Measurements from ENCODE around the gene NANS. TPM values are rescaled to one million over a fixed set of nuclear protein-coding genes. Genes with fewer than 3 reads are reported as not detected.
"Not testable (repeated sequence)": the region's sequence is repeated elsewhere in the genome, so short reads cannot be mapped to it uniquely, and the experiment has no call there.

NANS gene
- polyA plus RNA-seq, 3 donors: 39.6 to 41.2 (median 41.1) TPM

DNA sequence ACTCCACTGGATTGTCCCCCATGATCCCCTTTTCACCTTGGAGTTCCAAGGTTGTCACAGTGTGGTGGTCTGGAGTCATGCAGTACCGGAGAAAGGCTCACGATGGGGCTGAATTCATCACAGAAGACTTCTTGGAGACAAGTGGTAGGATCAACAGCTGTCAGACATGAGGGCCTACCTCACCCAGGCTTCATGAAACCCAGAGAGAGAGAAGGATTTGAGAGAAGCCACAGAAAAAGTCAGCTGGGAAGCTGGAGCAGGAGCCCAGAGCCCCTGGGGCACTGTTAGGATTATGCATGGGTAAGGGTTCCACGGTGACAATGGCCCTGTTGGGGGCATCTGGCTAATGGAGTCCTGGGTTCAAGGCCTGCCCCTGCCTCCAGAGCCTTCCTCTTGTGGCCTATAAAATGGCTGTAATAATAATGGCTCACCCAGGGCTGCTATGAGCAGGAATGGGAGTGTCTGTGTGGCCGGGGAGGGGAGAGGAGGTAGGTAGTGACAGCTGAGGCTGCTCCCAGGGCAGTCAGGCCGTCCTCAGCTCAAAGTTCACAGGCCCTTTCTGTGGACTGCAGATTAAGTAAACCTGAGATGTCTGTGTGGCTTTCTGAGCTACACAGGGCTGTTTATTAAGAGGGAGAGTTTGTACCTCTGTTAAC lies 61.6 kb downstream of the NANS start:
- no peak for DNase-seq (ENCODE audit: extremely low read depth in 1 of 11, low read depth in 9 of 11, low spot score in 4 of 11)

DNA sequence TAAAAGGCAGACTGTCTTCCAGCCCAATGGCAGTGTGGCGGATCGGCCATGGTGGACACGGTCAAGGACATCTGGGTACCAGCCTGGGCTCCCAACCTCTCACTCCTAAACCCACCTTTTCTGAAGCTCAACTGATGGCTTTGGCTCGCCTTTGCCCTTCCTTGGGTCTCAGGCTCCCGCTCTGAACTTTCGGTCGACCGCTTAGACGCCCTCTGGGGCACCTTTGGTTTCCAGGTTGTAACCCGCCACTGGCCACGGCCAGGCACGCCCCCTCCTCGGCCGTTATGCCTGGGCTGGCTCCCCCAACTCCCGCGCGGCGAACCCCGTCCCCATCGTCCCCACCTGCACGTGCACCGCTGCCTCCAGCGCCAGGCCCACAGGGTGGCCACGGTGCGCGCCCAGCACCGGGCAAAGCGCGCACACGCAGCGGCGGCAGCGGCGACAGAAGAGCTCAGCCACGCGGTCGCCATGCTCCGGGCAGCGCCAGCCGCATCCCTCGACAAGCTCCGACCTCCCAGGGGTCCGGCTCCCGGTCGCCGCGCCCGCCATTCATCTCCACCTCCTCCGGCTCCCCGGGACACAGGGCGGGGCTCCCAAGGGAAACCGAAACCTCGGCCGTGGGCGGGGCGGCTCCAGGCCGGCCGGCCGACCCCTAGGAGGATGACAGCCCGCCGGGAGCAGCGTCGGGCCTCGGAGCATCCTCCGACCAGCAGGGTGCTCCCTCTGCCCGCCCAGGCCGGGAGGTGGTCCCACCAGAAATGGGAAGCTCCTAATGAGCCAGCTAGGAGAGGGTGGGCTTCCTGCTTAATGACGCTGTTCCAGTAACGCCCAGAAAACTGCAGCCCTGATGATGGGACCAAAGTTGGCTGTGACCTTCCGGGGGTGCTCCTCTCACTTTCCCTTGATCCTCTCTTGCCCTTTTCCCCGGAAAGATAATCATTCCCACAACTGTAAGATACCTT lies 62.4 kb downstream of the NANS start, which contains the start of gene TRIM14:
Gene TRIM14 (minus strand): TSS at position 583 of the 962 bp plus-strand sequence. CDS start 34 bp downstream, at position 549.
- peak in 10 of 11 donors; percentile 9 to 49 (median 38) for DNase-seq (ENCODE audit: extremely low read depth in 1 of 11, low read depth in 9 of 11, low spot score in 4 of 11)

DNA sequence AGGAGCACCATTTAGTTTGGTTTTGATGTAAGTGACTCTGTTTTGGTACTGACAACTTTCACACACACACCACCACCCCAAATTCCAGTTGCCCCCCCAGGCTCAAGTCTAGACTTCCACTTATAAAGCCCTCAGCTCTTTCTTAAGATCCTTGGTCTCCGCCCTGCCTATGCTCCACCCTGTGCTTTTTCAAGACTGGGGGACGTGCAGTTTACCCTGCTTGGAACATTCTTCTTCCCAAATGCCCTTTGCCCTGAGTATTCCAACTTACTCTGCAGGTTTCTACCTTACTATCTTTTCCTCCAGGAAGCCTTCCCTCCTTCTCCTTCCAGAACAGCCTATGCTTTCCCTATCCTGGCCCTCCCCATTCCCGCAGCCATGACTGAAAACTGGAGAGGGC lies 63.9 kb downstream of the NANS start:
- no peak for DNase-seq (ENCODE audit: extremely low read depth in 1 of 11, low read depth in 9 of 11, low spot score in 4 of 11)

DNA sequence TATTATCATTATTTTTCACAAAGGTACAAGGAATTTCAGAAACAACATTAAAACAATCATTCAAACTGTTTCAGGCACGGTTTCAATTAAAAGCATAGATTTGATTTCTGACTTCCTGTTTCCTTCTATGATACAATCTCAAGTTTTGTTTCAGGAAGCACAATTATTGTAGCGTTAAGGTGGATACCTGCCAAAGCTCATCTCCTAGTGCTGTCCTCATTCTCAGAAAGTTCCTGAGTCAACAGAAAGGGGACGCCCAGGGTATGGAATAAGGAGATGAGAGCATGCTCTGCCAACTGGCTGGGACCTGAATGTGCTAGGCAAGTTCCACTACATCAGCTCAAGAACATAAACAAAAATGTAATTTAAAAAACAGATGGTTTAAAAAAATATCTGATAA lies 64.5 kb downstream of the NANS start:
- DNase-seq (ENCODE audit: extremely low read depth in 1 of 11, low read depth in 9 of 11, low spot score in 4 of 11): no peak

DNA sequence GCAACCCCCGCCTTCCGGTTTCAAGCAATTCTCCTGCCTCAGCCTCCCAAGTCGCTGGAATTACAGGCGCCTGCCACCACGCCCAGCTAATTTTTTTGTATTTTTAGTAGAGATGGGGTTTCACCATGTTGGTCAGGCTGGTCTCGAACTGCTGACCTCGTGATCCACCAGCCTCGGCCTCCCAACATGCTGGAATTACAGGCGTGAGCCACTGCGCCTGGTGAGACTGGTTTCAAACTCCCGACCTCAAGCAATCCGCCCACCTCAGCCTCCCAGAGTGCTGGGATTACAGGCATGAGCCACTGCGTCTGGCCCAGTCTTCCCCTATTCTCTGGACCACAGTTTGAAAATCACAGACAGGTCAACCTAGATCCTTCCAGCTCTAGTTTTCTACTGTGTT lies 67.6 kb downstream of the NANS start:
- not testable (repeated sequence) for DNase-seq (ENCODE audit: extremely low read depth in 1 of 11, low read depth in 9 of 11, low spot score in 4 of 11)

DNA sequence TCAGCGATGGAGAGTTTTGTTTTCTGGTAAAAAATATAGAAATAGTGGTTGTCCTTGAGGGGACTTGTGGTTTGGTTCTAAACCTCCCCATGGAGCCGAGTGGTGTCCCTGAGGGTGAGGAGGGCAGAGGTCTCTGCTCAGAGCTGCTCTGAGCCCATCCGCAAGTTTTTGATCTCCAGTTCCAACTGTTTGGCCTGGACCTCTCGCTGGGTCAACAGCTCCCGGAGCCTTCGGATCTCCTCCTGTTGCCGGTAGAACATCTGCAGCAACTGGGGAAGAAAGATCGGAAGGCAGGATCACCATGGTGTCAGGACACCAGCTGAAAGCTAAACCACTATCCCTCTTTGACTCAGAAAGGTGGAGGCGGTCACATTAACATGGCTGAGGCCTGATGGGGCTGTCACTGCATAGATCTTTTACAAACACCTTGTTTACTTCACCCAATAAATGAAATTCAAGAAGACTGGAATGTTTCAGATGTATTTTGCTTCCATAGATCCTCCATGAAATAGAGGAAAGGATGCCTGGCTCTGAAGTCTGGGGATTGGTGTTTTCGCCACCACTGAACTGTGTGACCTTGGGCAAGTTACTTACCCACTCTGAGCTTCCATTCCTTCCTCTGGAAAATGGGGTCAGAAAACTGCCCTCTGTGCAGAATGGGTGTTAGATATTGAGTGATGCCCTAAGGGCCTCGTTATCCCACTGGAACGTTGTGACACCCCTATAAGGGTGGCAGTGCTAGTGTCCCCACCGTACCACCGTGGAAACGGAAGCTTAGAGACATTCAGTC lies 68.3 kb downstream of the NANS start:
- DNase-seq (ENCODE audit: extremely low read depth in 1 of 11, low read depth in 9 of 11, low spot score in 4 of 11): no peak

DNA sequence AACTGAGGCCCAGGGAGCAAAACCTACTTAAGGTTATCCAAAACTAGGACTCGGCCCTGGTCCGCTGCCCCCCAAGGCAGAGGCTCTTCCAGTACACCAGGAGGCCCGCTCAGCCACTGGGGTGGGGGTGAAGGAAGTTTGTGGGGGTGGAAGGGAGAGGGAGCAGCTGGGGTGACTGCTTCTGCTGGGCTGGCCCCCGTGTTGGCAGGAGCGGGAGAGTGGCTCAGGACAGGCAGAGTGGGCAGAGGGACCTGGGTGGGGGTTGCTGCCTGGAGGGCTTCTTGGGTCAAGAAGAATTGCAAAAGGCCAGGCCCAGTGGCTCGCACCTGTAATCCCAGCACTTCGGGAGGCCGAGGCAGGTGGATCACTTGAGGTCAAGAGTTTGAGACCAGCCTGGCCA lies 70.7 kb downstream of the NANS start:
- no peak for DNase-seq (ENCODE audit: extremely low read depth in 1 of 11, low read depth in 9 of 11, low spot score in 4 of 11)

DNA sequence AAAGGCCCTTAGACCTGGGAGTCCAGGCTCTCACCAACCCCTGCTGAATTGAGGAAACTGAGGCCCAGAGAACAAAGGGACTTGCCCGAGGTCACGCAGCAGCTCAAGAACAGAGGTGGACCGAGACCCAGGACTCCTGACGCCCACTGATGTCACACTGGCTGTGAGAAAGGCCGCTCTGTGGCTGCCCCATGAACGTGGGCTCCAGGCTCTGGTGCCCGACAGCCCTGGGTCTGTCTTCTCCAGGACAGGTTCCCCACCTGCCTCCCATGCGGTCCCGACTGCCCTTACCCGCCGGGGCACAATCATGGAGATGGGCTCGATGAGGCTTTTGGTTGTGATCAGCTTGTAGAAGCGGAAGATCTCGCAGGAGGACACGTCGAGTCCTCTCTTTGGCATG lies 71.8 kb downstream of the NANS start:
- DNase-seq (ENCODE audit: extremely low read depth in 1 of 11, low read depth in 9 of 11, low spot score in 4 of 11): no peak

DNA sequence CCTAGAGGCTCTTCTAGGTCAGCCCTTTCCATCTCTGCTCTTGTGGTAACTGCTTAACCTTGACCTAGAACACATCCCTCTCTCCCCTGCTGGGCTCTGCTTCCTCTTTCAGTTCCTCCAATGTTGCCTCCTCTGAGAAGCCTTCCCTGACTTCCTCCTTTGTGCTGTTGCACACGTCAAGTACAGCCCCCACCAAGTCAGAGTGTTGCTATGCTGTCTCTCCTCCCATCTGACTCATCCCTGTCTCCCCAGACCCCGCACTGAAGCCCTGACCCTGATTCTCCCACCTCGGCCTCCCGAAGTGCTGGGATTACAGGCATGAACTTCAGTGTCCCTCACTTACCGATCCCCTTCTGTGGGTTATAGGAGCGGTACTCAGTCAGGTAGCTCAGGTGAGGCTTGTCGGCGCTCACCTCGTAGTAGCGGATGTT lies 72.9 kb downstream of the NANS start:
- DNase-seq (ENCODE audit: extremely low read depth in 1 of 11, low read depth in 9 of 11, low spot score in 4 of 11): no peak

DNA sequence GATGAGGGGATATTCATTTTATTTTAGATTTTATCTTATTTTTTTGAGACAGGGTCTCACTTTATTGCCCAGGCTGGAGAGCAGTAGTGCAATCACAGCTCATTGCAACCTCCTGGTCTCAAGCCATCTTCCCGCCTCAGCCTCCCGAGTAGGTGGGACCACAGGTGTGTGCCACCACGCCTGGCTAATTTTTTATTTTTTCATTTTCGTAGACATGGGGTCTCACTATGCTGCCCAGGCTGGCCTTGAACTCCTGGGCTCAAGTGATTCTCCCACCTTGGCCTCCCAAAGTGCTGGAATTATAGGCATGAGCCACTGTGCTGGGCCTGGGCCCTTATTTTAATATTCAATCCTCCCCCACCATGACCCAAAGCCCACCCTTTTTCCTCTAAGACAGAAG lies 73.5 kb downstream of the NANS start:
- not testable (repeated sequence) for DNase-seq (ENCODE audit: extremely low read depth in 1 of 11, low read depth in 9 of 11, low spot score in 4 of 11)

DNA sequence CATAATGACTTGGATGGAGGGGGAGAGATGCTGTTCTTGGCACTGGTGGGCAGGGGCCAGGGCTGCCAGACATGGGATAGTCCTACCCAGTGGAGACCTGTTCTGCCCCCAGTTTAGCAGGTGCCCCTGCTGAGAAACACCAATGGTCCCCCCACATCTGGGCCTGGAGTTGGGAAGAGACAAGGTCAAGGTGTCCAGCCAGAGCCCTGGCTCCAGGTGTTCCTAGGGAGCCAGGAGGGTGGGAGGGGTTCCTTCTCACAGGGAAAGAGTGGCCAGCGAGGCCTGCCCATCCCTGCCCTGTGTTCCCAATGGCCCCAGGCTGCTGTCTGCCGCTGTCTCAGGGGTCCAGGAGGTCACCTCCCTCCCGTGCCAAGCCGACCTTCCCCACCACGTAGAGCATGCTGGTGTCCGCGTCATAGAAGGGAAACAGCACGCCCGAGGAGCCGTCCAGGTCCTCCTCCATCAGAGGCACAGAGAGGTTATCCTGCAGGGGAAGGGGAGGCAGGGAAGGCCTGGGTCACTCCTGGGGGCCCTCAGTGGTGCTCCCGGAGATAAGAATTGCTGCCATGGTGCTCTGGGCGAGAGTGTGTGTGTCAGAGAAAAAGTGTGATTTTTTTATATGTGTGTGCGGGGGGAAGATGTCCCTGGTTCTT lies 74.2 kb downstream of the NANS start:
- DNase-seq (ENCODE audit: extremely low read depth in 1 of 11, low read depth in 9 of 11, low spot score in 4 of 11): no peak

DNA sequence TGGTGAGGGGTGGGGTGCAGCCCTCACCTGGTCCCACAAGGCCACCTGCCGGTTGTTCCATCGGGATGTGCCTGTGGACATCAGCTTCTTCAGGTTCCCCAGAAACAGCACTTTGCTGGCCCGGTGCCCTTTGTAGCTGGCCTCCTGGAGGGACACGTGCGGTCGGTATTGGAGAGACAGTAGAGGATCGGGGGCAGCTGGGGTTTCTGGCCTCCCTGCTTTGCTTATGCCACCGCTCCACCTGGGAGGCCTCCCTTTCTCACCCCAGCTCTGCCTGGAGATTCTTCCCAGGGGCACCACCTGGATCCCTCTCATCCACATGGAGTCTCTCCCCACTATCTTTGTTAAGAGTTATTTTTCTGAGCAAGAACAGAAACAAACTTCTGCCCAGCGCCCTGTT lies 75.6 kb downstream of the NANS start:
- no peak for DNase-seq (ENCODE audit: extremely low read depth in 1 of 11, low read depth in 9 of 11, low spot score in 4 of 11)

Other genes starting within 250 kb of the NANS start
- gene FOXE1, start 203.5 kb upstream of the NANS start, polyA plus RNA-seq (ENCODE audit: insufficient read length in 3 of 3): under 1 TPM in 1 of 3 donors, not detected in 2; 0.06 TPM
- 10 to 100 TPM; 18.3 to 22.0 (median 21.1) TPM for gene TRMO, start 134.2 kb upstream of the NANS start, polyA plus RNA-seq (ENCODE audit: insufficient read length in 3 of 3)
- gene HEMGN, start 118.6 kb upstream of the NANS start, polyA plus RNA-seq (ENCODE audit: insufficient read length in 3 of 3): 1 to 10 TPM; 2.3 to 6.3 (median 2.8) TPM
- gene ANP32B, start 73.4 kb upstream of the NANS start, polyA plus RNA-seq (ENCODE audit: insufficient read length in 3 of 3): 100 to 1,000 TPM; 221 to 285 (median 266) TPM
- gene TRIM14, start 62.5 kb downstream of the NANS start, polyA plus RNA-seq (ENCODE audit: insufficient read length in 3 of 3): 1 to 10 TPM; 5.5 to 7.5 (median 5.9) TPM
- gene CORO2A, start 135.9 kb downstream of the NANS start, polyA plus RNA-seq (ENCODE audit: insufficient read length in 3 of 3): 1 to 10 TPM; 2.4 to 2.7 (median 2.5) TPM
- gene TBC1D2, start 198.9 kb downstream of the NANS start, polyA plus RNA-seq (ENCODE audit: insufficient read length in 3 of 3): 1 to 10 TPM; 2.9 to 3.6 (median 3.5) TPM

All from renal cortex interstitium (tissue), 11 donors.